ENCODE measurements around the gene RAPGEF4.

The RAPGEF4 gene

DNA sequence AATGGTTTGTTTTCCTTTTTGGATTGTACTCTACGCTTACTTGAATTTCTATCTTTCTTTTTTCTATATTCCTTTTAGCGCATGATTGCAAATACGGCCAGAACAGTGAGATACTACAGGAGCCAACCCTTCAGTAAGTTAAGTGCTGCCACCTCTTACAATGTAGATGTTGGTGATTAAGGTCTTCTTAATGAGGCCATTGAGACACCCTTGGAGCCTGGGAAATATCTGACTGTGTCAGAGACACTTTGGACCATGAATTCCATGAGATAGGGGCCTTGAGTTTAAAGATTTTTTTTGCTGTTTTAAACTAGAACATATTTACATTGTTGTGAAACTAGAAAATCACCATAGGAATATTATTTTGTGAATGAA, 312.9 kb downstream of the RAPGEF4 start:
- no peak overlapping the region for H3K4me3 ChIP-seq (ENCODE audit: low read depth, low read length)
- TF ChIP-seq, protein P1, sequence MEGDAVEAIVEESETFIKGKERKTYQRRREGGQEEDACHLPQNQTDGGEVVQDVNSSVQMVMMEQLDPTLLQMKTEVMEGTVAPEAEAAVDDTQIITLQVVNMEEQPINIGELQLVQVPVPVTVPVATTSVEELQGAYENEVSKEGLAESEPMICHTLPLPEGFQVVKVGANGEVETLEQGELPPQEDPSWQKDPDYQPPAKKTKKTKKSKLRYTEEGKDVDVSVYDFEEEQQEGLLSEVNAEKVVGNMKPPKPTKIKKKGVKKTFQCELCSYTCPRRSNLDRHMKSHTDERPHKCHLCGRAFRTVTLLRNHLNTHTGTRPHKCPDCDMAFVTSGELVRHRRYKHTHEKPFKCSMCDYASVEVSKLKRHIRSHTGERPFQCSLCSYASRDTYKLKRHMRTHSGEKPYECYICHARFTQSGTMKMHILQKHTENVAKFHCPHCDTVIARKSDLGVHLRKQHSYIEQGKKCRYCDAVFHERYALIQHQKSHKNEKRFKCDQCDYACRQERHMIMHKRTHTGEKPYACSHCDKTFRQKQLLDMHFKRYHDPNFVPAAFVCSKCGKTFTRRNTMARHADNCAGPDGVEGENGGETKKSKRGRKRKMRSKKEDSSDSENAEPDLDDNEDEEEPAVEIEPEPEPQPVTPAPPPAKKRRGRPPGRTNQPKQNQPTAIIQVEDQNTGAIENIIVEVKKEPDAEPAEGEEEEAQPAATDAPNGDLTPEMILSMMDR (IDR thresholded peaks at IDR 0.05; ENCODE audit: control insufficient read depth, extremely low read depth, insufficient read depth) = no peak
- DNase-seq (ENCODE audit: low read depth) = no peak

DNA sequence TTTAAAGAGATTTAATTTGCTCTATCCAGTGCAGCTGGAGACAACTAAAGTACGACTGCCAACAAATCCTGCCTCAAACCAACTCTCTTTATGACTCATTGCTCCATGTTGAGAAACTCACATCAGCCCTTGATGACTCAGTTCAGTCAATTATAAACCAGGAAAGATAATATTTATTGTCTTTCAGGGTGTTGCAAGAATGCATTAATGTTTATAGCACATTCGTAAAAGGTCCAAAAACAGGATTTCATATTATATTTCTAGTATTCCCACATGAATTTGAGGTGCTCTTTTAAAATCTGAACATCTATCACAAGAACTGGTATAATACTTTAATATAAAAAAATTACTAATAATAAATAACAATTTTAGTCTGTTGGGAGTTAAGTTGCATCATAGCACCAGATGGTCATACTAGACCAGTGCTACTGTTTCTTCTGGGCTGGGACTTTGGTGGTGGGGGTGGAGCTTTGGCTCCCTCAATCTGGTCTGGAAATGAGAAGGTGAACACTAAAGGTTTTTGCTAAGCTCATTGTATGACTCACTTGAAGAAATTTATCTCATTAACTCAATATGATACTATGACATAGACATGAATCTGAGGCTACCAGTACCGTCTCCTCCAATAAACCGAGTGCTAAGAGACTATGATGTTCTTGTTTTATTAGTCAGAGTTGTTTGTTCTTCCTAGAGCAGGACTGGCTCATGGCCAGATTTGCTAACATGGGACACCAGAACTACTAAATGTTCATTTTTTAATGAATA, 313.4 kb downstream of the RAPGEF4 start:
- peak; percentile 95 for DNase-seq (ENCODE audit: low read depth)
- no peak overlapping the region for H3K4me3 ChIP-seq (ENCODE audit: low read depth, low read length)
- TF ChIP-seq, protein P1 (IDR thresholded peaks at IDR 0.05; ENCODE audit: control insufficient read depth, extremely low read depth, insufficient read depth) = no peak

DNA sequence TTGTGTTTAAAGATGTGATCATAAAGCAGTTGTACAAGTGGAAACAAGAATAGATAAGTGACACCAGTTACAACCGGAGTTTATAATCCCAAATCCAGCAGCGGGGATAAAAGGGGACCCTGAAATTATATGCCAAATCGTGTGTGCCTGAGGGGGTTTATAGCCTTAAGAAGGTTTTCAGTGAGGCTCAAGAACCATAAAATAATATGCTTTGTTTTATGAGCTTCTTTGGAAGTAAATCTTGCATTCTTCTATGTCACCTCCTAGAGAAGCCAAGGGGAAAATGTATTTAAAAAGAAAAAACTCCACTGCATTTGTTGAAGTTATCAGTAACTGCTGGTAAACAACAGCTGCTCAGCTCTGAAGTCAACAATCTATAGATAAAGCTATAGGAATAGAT, 314.2 kb downstream of the RAPGEF4 start:
- TF ChIP-seq, protein P1 (IDR thresholded peaks at IDR 0.05; ENCODE audit: control insufficient read depth, extremely low read depth, insufficient read depth) = no peak
- no peak for DNase-seq (ENCODE audit: low read depth)
- no peak overlapping the region for H3K4me3 ChIP-seq (ENCODE audit: low read depth, low read length)

DNA sequence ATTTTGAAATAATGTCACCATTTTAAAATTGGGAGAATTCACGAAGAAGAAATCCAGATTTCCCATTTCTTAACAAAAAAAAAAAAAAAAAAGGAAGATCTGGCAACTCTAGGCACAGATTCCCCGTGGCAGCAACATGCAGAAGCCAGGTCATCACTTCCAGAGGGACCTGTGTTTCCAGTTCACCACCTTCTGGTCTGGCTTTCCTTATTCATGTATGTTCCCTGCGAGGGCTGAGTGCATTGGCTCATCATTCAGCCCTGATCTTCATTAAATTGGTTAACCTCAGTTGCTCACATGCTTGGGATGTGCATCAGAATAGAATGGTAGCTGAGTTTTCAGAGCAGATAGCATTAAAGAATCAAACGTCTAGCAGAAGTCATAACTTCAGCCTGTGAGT, 315.0 kb downstream of the RAPGEF4 start:
- no peak overlapping the region for H3K4me3 ChIP-seq (ENCODE audit: low read depth, low read length)
- TF ChIP-seq, protein P1 (IDR thresholded peaks at IDR 0.05; ENCODE audit: control insufficient read depth, extremely low read depth, insufficient read depth) = no peak
- peak; percentile 50 for DNase-seq (ENCODE audit: low read depth)

DNA sequence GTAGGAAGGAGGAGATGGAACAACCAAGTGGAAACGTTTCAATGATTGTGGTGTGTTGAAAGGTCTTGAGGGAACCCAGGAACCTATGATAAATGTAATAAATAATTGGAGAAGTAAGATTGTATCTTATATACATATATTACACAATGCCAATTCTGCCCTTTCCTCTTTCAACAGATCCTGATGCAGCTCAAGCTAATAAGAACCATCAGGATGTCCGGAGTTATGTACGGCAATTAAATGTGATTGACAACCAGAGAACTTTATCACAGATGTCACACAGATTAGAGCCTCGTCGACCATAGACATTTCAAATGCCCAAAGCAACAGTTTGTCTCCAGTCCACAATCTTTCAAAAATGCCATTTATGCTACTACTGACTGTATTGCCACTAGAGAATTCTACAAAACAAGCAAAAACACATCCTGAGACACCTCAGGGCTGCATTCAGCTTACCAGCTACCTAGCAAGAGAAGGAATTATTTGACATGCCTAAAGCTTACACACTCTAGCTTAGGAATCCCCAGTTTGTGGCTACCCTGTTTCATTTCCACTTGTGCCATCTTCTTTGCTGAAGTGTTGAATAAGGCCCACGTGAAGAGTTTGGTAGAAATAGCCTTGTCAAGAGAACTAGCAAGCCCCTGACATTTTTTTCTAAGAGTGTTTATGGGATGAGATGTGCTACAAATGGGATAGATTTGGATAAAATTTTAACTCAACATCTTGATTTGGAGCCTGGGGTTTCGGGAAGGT, 316.0 kb downstream of the RAPGEF4 start:
- TF ChIP-seq, protein P1 (IDR thresholded peaks at IDR 0.05; ENCODE audit: control insufficient read depth, extremely low read depth, insufficient read depth) = no peak
- no peak overlapping the region for H3K4me3 ChIP-seq (ENCODE audit: low read depth, low read length)
- DNase-seq (ENCODE audit: low read depth) = peak; percentile 37

DNA sequence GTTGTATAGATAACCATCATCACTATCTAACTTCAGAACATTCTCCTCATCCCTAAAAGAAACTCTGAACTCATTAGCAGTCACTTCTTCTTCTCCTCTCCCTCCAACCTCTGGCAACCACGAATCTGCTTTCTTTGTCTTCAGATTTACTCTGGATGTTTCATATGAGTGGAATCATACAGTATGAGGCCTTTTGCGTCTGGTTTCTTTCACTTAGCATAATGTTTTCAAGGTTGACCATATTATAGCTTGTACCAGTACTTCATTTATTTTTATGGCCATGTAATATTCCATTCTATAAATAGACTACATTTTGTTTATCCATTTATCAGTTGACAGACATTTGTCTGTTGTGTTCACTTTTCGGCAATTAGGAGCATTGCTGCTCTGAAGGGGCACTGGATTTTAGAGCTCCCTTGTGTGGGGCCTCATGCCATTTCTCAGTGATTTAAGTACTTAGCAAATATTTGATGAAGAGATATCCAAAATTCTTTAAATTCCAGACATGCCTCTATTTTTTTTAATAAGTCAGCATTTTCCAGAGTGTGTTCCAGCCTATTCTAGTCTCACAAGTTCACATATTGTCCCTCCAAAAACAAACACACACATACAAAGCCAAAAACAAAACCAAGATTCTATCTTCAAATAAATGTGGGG, 317.5 kb downstream of the RAPGEF4 start:
- no peak for DNase-seq (ENCODE audit: low read depth)

More for the DNA sequence above, 317.5 kb downstream of the RAPGEF4 start:
- TF ChIP-seq, protein P1 (IDR thresholded peaks at IDR 0.05; ENCODE audit: control insufficient read depth, extremely low read depth, insufficient read depth) = no peak
- H3K4me3 ChIP-seq (ENCODE audit: low read depth, low read length) = no peak overlapping the region
